Left cardiac atrium (tissue), 4 donors: Measurements from ENCODE around the gene NFATC2IP. TPM values are rescaled to one million over a fixed set of nuclear protein-coding genes. Genes with fewer than 3 reads are reported as not detected.

Experiments
- ATAC-seq, 2 donors: fragments of 200-7000 bp; cut with Tn5 transposase; one replicate each; pipeline ENCODE4 v1.9.1; 2020; ENCODE audit warnings: mild to moderate bottlenecking in 2 of 2, moderate library complexity in 2 of 2
- DNase-seq: peaks from one replicate; pipeline ENCODE4 v3.0.0-alpha.2; 2020
- intact Hi-C, 2 donors: fragments of 100-400 bp; cut with DNase I; formaldehyde crosslinking; loops; one replicate each; pipeline versions ENCODE4 v1.14.1 to v1.15.1; 2022 to 2023
- long read RNA-seq: library from polyadenylated mRNA; unstranded; transcript quantifications from one replicate; pipeline ENCODE4 v2.0.0, GENCODE V29; 2021
- total RNA-seq, 2 donors: library from RNA; stranded (reverse); fragmentation: NEBNext Ultra II Directional; extraction: Animal tissue kit (Norgen Biotek cat#: 25700); gene quantifications; one replicate each; pipeline ENCODE4 v1.2.1, GENCODE V29; 2021
- donor health status: DM: no; HTN: yes; CAD: no.
- donor health status: DM: no; HTN: yes; CAD: no; lungs with severe emphysema.
- donor health status: DM: yes; HTN: yes; CAD: no.
- donor health status: Dilated cardiomyopathy.

Gene NFATC2IP
- 10 to 100 TPM; 15.0 to 18.3 TPM for total RNA-seq
- long read RNA-seq, partial matches to known transcripts: 1 of 2 reads
- long read RNA-seq, other reads (novel, unspliced or antisense): 1 of 2 reads

GRCh38 chr16:28950648-28951409 lies at the start of gene NFATC2IP:
TSS of gene NFATC2IP (plus strand) at chr16:28950937. CDS start at chr16:28951012, 75 bp downstream.
- intact Hi-C loops: no loop called here
- DNase-seq (peak; percentile 99), ATAC-seq (peak; percentile 99)

- ATAC-seq: peak in 1 of 2 donors; percentile 5
- intact Hi-C loops: no loop called here
- DNase-seq: no peak
These were observed 48.9 kb upstream of the NFATC2IP start for GRCh38 chr16:28901862-28902261.

DNA sequence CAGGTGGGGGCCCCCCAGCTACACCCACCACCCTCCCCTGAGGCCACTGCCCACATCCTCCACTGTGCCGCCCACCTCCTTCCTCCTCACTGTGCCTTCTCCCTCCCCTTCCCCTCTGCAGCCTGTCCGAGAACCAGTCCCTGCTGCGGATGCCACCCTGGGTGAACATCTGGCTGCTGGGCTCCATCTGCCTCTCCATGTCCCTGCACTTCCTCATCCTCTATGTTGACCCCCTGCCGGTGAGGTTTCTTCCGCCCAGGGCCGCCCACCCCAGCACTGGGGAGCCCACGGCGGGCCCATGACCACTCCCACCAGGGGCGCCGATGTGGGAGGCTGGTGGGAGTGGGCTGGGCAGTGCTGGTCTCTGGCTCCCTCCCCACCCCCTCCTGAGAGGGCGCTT lies 47.8 kb upstream of the NFATC2IP start:
- ATAC-seq: peak in 1 of 2 donors; percentile 13
- intact Hi-C loops: no loop called here

GRCh38 chr16:28903344-28904042 lies 47.2 kb upstream of the NFATC2IP start:
- DNase-seq (no peak), ATAC-seq (no peak)
- intact Hi-C loops: no loop called here

More for the DNA sequence above, 47.8 kb upstream of the NFATC2IP start:
- no peak for DNase-seq

- DNase-seq (no peak), ATAC-seq (no peak)
- intact Hi-C loops: no loop called here
These were observed 46.4 kb upstream of the NFATC2IP start for GRCh38 chr16:28904363-28904762.

DNA sequence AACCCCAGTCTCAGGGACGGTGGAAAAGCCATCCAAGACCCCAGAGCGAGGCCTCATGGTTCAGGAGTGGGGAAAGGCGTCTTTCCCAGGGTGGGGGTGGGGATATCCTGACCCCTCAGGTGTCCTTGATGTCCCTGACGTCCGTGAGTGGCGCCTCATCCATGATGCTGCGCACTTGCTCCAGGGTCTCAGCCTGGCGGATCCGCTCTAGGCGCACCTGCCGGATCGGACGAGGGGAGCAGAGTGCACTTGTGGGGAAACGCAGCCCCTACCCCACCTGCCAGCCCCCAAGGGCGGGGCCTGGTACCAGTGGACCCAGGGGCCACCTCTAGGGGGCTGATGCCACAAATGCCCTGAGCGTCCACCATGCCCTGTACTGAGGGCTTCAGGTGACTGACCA lies 45.9 kb upstream of the NFATC2IP start:
- DNase-seq: no peak
- intact Hi-C loops: no loop called here

DNA sequence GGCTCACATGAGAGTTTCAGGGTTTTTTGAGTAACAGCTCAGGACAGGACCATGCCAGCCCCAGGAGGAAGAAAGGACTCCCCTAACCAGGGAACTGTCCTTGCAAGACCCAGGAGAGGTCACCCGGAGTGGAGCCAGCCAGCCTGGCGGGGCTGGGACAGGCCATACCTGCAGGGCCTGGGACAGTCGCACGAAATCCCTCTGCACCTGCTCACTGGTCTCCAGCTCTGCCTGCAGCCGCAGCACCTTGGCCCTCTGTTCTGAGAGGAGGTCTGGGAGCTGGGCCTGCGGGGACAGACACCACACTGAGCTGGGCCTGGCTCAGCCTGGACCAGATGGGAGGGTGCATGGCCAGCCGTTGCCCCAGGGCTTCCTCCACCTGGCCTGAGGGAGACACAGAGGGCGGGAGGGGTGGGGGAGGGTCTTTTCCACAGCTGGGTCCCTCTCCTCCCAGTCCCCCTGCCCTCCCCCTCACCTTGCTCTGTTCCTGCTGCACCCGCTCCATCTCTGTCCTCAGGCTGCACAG lies 45.4 kb upstream of the NFATC2IP start:
- DNase-seq: no peak
- ATAC-seq: no peak
- intact Hi-C loops: no loop called here

More for the DNA sequence above, 45.9 kb upstream of the NFATC2IP start:
- ATAC-seq: no peak

DNA sequence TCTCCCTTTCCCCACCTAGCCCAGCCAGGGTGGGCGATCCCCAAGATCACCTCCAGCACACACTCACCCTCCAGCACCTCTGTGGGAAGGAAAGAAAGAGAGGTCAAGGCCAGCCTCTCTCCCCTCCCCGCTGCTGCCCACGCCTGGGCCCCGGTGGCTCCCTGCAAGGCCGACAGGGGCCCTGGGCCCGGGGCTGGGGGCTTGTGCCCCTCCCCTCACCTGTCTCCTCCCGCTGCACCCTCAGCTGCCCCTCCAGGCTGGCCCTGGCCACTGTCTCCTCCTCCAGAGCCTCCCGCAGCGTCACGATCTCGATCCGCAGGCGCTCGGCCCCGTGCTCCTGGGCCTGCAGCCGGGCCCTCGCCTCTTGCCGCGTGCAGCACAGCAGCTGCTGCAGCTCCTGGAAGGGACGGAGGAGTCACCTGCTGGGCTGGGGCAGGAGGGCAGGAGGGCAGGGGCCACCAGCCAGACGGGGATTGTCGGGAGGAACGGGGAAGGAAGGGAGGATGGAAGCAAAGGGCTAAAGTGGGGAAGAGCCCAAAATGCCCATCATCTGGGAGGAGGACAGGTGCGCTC lies 44.9 kb upstream of the NFATC2IP start:
- intact Hi-C loops: no loop called here
- DNase-seq: no peak
- no peak for ATAC-seq

GRCh38 chr16:28910086-28911031 lies 40.4 kb upstream of the NFATC2IP start:
- no peak for ATAC-seq

GRCh38 chr16:28912558-28912957 lies 38.2 kb upstream of the NFATC2IP start:
- ATAC-seq: no peak
- no peak for DNase-seq
- intact Hi-C loops: no loop called here

More at GRCh38 chr16:28910086-28911031, 40.4 kb upstream of the NFATC2IP start:
- intact Hi-C loops: no loop called here
- no peak for DNase-seq

DNA sequence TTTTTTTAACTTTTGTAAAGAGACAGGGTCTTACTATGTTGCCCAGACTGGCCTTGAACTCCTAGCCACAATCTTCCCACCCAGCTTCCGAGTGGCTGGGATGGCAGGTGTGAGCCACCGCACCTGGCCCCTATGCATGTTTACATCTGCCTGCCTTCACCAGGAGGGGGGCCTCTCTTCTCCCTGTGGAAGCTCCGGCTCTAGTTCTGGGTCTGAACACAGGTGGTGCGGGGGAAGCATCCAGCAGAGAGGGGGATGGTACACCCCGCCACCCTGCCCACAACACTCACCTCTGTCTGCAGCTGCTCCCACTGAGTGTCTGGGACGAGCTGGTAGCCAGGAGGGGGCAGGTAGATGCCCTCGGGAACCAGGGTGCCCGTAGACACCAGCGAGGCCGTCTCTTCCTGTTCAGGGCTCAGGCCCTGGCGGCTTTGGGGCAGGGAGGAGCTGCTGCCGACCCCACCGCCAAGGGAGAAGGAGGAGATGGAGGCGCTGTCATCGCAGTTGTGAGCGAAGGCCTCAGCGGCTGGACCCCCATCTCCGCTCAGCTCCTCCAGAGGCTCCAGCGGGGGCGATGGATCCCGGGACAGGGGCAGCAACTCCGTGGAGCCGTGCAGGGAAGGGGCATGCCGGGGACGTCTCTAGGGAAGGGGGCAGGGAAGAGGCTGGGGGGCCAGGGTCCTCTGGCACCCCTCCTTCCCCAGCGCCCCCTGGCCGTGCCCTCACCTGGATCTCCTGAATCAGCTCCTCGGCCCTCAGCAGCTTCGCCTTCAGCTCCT lies 36.6 kb upstream of the NFATC2IP start:
- no peak for DNase-seq
- intact Hi-C loops: no loop called here
- no peak for ATAC-seq

DNA sequence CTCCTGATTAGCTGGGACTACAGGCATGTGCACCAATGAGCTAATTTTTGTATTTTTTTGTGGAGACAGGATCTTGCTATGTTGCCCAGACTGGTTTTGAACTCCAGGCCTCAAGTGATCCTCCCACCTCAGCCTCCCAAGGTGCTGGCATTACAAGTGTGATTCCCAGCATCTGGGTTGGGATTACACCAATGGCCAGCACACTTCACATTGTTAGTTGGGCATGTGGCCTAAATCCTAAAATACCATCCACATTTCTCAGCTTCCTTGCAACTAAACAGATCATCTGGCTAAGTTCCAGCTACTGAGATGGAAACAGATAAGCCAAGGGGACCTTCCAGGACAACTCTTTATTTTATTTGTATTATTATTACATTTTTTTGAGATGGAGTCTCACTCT lies 35.6 kb upstream of the NFATC2IP start:
- no peak for DNase-seq

DNA sequence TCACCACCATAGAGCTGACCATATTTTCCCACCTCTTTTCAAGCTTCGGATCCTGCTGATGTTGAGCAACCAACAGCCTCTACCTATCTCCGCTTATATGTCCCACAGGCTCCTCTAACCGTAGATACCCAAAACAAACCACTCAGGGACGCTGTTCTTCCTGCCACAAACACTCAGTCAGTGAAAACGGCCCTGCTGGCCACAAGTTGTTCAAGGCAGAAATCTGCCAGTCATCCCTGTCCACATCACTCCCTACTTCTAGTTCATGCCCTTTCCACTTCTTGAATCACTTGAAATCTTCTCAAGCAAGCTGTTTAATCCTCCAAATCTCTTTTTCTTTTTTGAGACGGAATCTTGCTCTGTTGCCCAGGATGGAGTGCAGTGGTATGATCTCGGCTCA lies 33.6 kb upstream of the NFATC2IP start:
- ATAC-seq: no peak
- intact Hi-C loops: no loop called here
- no peak for DNase-seq

More for the DNA sequence above, 35.6 kb upstream of the NFATC2IP start:
- no peak for ATAC-seq
- intact Hi-C loops: no loop called here

GRCh38 chr16:28918698-28919097 lies 32.0 kb upstream of the NFATC2IP start:
- ATAC-seq (no peak), DNase-seq (no peak)
- intact Hi-C loops: no loop called here

GRCh38 chr16:28923231-28923587 lies 27.5 kb upstream of the NFATC2IP start:
- DNase-seq (no peak), ATAC-seq (no peak)
- intact Hi-C loops: no loop called here

- ATAC-seq: no peak
- intact Hi-C loops: no loop called here
- no peak for DNase-seq
These were observed 26.9 kb upstream of the NFATC2IP start for GRCh38 chr16:28923652-28924398.

DNA sequence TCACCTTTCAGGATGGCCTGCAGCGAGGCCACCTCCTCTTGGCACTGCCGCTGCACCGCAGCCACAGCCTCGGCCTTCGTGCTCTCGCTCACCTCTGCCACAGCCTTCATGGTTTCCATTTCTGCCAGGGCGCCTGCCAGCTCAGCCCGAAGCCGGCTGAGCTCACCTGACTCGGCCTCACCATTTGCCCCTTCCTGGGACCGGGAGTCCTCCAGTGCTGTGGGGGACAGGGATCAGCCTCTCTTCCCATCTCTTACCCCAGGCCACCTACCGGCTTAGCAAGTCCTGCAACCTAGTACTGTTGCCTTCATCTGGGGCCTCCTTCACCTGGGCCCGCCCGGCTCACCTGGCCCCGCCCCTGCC lies 26.4 kb upstream of the NFATC2IP start:
- ATAC-seq (no peak), DNase-seq (no peak)
- intact Hi-C loops: no loop called here
